HG03064 (cell line): Measurements from ENCODE around the gene BDNF.
"Not testable (repeated sequence)": the region's sequence is repeated elsewhere in the genome, so short reads cannot be mapped to it uniquely, and the experiment has no call there.

ENCODE experiments used
- ATAC-seq: cut with Tn5 transposase; IDR thresholded peaks from one replicate; pipeline ENCODE4 v1.9.1; 2021; ENCODE audit warnings: low read depth; ENCODE audit not compliant: unreplicated experiment

Gene BDNF

GRCh38 chr11:27673979-27674663 is 26.1 kb downstream of the BDNF start:
- ATAC-seq: no peak

GRCh38 chr11:27672836-27673464 is 27.3 kb downstream of the BDNF start:
- ATAC-seq: no peak

GRCh38 chr11:27665508-27666101 is 34.6 kb downstream of the BDNF start:
- ATAC-seq: not testable (repeated sequence)

DNA sequence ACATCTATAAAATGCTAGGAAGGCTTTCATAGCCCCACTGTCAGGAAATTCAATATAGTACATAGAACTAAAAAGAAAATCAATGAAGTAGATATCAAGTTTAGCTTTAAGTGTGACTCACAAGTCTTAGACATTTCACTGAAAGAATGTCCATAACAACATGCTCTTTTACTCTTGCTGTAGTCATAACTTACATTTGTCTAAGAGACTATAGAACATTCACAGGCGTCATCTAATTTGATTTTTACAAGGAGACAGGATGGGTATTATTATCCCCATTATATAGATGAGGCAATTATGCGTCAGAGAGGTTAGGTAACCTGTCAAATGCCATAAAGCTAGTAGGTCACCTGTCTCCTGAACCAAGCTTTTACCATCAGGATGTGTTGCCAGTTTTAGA is 36.9 kb downstream of the BDNF start:
- no peak for ATAC-seq

- ATAC-seq: no peak
Observed at GRCh38 chr11:27660171-27660570, 40.1 kb downstream of the BDNF start.

DNA sequence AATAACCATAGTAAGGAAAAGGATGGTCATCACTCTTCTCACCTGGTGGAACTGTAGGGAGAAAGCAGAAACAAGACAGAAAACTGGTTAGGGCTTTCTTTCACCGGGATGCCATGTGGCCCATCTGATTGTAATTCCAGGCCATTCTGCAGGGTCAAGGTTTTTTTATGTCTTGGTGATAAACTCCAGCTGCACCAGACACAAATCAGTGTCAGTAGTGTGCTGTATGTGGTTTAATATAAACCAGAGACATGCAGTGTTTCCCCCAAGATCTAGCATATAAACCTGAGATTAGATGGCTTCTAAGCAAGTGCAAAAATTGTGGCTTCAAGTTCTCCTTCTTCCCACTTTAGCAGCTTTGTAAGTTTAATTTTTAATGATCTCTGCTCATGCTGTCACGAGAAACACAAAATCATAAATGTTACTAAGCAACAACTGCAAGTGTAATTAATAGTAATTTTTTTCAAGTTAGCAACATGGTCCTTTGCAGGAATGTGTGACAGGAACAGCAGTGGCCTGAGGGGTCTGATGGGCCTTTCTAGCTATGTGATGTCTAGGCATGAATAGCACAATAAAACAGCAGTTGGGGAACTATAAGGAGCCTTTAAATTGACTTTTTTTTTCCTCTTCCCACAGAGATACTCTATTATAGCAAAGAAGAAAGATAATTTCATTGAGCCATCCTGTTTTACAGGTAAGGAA is 41.6 kb downstream of the BDNF start:
- ATAC-seq: no peak

- no peak for ATAC-seq
Observed at GRCh38 chr11:27656806-27657483, 43.3 kb downstream of the BDNF start.

DNA sequence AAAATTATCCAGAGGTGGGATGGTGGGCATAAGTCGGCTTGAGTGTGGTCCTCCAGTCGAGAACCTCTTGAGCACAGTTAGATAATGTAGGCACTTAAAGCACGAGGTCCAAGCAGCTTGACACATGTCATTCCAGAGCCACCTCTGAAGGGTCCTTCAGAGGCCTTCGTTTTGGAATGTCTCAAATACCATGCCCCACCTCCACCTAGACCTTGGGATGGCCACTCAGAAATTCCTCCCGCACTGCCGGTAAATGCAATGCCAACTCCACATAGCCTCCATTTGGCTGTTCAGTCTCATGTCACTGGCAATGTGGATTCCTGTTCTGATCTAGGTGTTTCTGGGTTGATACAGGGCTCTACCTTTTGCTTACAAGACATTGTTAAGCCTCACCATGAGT is 43.9 kb downstream of the BDNF start:
- ATAC-seq: no peak

DNA sequence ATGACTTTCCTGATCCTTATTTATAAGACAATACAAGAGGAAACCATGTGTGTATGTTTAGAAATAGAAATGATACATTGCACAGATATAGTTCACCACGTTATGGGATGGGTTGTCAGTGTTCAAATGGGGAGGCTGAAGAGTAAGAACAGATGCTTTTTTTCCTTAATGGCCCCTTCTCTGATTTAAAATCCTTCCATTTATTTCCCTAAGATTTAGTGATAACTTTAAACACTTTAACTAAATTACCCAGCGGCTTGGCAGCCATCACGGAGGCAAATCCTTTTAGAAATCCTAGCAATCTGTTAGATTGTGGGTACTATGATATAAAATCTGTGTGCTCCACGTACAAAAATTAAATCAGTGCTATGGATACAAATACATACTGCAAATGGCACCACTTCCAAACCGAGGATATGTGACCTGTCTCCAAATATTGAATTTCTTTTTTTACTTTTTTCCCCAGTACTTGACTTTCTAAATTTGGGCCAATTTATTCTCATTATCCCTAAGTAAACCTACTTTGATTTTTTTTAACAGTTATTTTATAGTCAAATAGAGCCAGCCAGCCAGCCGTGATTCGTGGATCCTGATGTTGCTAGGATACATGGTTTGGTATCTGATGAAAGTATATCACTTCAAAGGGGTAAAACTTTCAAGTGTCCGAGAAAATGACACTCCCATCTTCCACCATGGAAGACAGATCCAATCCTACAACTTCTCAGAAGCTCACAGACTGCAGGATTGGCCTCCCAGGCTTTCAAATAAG is 46.1 kb downstream of the BDNF start:
- no peak for ATAC-seq

DNA sequence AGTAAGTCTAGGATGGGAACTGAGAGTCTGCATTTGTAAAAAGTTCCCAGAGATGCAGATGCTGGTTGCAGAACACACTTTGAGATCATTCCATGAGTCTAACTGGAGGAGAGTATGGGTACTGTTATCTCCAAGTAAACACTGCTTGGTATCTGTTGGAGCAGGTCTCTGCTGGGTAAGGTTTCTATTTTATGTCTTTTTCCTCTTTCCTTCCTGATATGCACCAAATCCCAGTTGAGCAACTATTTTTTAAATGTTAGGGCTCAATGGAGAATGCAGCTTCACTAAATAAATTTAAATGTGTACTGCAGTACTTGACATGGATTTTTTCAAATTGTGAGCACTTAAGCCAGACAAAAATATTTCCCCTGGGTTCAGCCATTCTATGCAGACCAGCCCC is 48.5 kb downstream of the BDNF start:
- no peak for ATAC-seq

DNA sequence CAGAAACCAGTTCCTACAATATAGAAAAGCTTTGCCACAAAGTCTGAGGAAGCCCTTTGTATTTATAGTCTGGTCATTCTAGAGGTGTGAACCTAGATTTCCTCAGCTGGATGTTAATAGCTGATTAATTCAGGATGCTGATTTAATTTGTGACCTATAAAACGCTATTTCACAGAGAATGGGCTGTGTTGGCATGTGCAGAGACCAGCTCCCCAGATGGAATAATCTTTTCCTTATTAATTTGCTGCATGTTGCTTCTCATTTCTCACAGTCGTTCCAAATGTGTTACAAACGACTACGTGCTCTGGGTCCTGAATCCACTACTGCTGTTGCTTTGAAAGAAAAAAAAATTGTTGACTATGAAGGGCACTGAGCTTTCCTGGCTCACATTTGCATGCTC is 49.3 kb downstream of the BDNF start:
- no peak for ATAC-seq

GRCh38 chr11:27649800-27650199 is 50.5 kb downstream of the BDNF start:
- no peak for ATAC-seq

DNA sequence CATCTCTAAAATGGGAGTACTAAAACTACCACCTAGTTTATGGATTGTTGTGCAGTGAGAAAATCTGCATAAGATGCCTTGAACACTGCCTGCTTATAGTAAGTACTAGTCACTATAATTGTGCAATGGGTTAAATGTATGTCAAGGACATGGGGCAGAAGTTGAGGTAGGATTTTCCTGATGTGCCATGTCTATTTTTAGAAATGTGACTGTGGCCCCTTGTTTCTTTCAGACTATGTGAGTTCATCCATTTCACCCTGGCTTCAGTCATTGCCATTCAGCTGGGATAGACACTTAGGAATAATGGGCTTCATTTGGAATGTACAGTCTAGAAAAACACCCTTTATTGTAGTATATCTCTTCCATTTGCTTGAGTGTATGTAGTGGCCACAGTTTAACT is 51.4 kb downstream of the BDNF start:
- no peak for ATAC-seq

DNA sequence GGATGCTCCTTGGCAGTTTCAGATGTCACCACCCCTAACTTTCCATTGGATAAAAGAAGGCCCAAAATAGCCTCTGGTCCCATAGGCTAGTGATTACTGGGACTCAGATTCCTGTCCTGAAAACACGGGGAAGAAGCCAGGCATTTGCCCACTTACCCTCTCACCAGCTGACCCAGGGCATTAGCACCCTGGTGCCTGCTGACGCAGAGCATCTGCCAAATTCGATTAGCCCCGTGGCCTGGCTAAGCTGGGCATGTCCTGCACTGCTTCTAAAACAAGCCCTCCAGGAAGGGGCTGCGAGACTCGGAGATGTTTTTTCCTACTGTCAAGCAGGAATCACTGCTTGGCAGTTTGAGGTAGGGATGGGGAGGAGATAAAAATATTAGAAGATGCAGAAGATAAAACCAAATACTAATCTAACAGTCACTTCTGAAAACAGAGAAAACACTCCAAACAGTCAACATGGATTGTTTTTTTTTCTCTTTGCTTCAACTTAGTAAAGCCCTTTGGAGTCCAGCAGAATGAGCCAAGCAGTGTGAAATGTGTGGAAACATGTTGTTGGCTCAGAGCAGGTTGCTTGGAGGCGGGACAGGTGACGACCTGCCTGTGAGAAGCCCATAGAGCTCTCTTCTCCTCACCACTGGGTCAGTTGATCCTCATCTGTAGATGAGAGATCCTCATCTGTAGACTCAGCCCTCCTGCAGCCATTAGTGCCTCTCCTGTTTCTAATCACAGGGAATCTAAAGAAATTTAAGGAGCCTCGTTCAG is 54.0 kb downstream of the BDNF start:
- ATAC-seq: no peak

- no peak for ATAC-seq
Observed at GRCh38 chr11:27642954-27643353, 57.3 kb downstream of the BDNF start.

DNA sequence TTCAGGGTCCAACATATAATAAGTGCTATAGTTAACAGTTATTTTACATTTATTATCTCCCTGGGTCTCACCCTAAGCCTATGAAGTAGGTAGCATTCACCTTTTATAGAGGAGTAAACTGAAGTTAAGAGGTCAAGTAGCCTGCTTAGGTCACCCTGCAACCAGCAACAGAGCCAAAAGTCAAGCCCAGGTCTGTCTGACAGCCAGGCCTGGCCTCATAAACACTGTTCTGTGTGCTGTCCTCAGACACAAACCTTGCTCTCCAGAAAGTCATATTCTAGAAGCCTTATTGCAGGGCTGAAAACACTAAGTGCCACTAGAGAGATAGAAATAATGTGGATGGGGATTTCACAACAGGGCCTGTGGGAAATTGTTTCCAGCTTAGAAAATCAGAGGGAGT is 59.3 kb downstream of the BDNF start:
- no peak for ATAC-seq

DNA sequence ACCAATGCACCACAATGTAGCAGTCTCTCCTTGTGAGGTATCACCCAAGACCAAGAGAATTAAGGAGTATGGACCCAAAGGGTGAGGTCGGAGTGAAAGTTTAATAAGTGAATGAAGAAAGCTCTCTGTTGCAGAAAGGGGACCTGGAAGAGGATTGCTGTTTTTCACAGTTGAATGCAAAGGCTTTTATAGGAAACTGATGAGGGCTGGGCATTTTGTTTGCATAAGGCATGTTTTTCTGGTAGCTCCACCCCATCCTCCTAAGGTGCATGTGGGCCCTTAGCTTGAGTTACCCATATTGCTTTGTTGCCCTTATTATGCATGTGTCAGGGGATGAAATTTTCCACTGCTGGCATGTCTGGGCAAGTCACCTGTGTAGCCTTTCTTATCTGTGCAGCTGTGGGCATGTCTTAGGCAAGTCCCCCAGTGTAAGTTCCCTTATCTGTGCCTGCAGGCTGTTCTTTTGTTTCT is 64.7 kb downstream of the BDNF start:
- ATAC-seq: no peak

GRCh38 chr11:27634776-27635175 is 65.5 kb downstream of the BDNF start:
- ATAC-seq: not testable (repeated sequence)

GRCh38 chr11:27634282-27634681 is 66.0 kb downstream of the BDNF start:
- not testable (repeated sequence) for ATAC-seq
